ENCODE results near the gene DVL3. TPM values are rescaled to one million over a fixed set of nuclear protein-coding genes. Genes with fewer than 3 reads are reported as not detected.

Gene DVL3
- total RNA-seq, 1 donor from 2014 or later, result 213 TPM

- peak; percentile 56 for DNase-seq
- peaks cover 10% of the 10 kb centered on the region for H3K27me3 Mint-ChIP-seq (ENCODE audit: unreplicated experiment)
- peaks cover 12% of the 10 kb centered on the region for H3K9me3 Mint-ChIP-seq (ENCODE audit: unreplicated experiment)
- peaks cover 5% of the 10 kb centered on the region for H3K36me3 Mint-ChIP-seq (ENCODE audit: unreplicated experiment)
- no peak for TF ChIP-seq CTCF (IDR thresholded peaks at IDR 0.05; ENCODE audit: partially characterized antibody, unreplicated experiment)
- peak overlapping the region; percentile 75 for H3K4me3 Mint-ChIP-seq (ENCODE audit: unreplicated experiment)
- peaks cover 19% of the 10 kb centered on the region for H3K4me1 Mint-ChIP-seq (ENCODE audit: low read depth, unreplicated experiment)
- no peak overlapping the region for H3K27ac Mint-ChIP-seq (ENCODE audit: unreplicated experiment)
Measured at GRCh38 chr3:184177331-184177731, 22.2 kb downstream of the DVL3 start.

- Mint-ChIP-seq H3K36me3 (ENCODE audit: unreplicated experiment) (peaks cover 3% of the 10 kb centered on the region), H3K4me1 (ENCODE audit: low read depth, unreplicated experiment) (peaks cover 19% of the 10 kb centered on the region), H3K4me3 (ENCODE audit: unreplicated experiment) (peak overlapping the region; percentile 73), H3K27me3 (ENCODE audit: unreplicated experiment) (peaks cover 8% of the 10 kb centered on the region), H3K9me3 (ENCODE audit: unreplicated experiment) (peaks cover 12% of the 10 kb centered on the region), H3K27ac (ENCODE audit: unreplicated experiment) (peak overlapping the region; percentile 75)
- DNase-seq, result no peak
- TF ChIP-seq CTCF (IDR thresholded peaks at IDR 0.05; ENCODE audit: partially characterized antibody, unreplicated experiment), result no peak
Measured at GRCh38 chr3:184177767-184178306, 22.7 kb downstream of the DVL3 start.

DNA sequence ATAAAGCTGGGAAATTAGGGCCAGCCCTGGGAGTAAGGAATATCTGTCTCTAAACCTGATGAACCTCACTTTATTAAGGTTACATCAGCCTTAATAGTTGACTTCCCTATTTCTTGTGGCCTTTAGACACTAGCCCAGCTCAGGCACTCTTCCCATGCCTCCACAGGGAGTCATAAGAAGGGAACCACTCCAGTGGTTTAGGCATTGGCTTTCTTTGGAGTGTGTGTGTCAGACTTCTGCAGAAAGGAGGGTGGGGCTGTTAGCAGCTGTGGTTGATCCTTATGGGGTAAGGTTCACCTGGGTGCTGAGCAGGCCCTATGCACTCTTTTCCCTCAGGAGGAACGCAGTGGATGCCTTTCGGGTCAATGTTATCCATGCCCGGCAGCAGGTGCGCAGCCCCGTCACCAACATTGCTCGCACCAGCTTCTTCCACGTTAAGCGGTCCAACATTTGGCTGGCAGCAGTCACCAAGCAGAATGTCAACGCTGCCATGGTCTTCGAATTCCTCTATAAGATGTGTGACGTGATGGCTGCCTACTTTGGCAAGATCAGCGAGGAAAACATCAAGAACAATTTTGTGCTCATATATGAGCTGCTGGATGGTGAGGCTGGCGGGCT, 23.5 kb downstream of the DVL3 start:
- DNase-seq, result no peak
- Mint-ChIP-seq H3K27ac (ENCODE audit: unreplicated experiment) (no peak overlapping the region), H3K9me3 (ENCODE audit: unreplicated experiment) (peaks cover 12% of the 10 kb centered on the region), H3K4me1 (ENCODE audit: low read depth, unreplicated experiment) (peaks cover 18% of the 10 kb centered on the region), H3K4me3 (ENCODE audit: unreplicated experiment) (no peak overlapping the region), H3K27me3 (ENCODE audit: unreplicated experiment) (peaks cover 6% of the 10 kb centered on the region), H3K36me3 (ENCODE audit: unreplicated experiment) (no peaks in the 10 kb centered on the region)
- TF ChIP-seq CTCF (IDR thresholded peaks at IDR 0.05; ENCODE audit: partially characterized antibody, unreplicated experiment), result no peak

DNA sequence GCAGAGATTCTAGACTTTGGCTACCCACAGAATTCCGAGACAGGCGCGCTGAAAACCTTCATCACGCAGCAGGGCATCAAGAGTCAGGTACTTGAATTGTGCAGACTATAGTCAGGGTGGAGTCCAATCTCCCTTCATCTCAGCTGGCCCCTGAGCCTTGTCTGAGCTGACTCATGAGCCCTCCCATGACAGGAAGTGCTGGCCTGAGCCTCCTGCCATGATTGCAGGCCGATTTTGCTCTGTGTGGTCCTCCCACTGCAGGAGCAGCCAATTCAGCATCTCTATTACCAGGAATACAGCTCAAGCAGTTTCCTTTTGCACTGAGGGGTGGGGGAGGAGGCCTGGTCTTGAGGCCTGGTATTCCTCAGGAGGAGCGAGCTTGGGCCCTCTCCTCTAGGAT, 25.0 kb downstream of the DVL3 start:
- TF ChIP-seq CTCF (IDR thresholded peaks at IDR 0.05; ENCODE audit: partially characterized antibody, unreplicated experiment), result no peak
- Mint-ChIP-seq H3K9me3 (ENCODE audit: unreplicated experiment) (peaks cover 15% of the 10 kb centered on the region), H3K27me3 (ENCODE audit: unreplicated experiment) (peaks cover 6% of the 10 kb centered on the region), H3K4me1 (ENCODE audit: low read depth, unreplicated experiment) (peaks cover 21% of the 10 kb centered on the region), H3K36me3 (ENCODE audit: unreplicated experiment) (peaks cover 3% of the 10 kb centered on the region), H3K27ac (ENCODE audit: unreplicated experiment) (no peak overlapping the region), H3K4me3 (ENCODE audit: unreplicated experiment) (no peak overlapping the region)
- DNase-seq, result no peak

DNA sequence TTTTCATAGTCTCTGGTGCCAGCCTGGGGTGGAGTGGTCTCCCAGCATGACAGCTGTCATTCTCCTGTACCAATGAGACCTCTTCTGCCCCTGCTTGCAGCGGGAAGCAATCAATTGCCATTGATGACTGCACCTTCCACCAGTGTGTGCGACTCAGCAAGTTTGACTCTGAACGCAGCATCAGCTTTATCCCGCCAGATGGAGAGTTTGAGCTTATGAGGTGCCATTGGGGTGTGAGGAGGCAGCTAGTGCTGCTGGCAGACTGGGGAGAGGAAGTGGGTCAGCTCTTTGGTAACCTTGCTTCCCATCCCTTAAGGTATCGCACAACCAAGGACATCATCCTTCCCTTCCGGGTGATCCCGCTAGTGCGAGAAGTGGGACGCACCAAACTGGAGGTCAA, 26.4 kb downstream of the DVL3 start:
- H3K4me3 Mint-ChIP-seq (ENCODE audit: unreplicated experiment), result no peak overlapping the region
- no peak overlapping the region for H3K27ac Mint-ChIP-seq (ENCODE audit: unreplicated experiment)
- H3K36me3 Mint-ChIP-seq (ENCODE audit: unreplicated experiment), result peaks cover 4% of the 10 kb centered on the region
- no peak for DNase-seq
- H3K27me3 Mint-ChIP-seq (ENCODE audit: unreplicated experiment), result peaks cover 6% of the 10 kb centered on the region
- H3K9me3 Mint-ChIP-seq (ENCODE audit: unreplicated experiment), result peaks cover 10% of the 10 kb centered on the region
- TF ChIP-seq CTCF (IDR thresholded peaks at IDR 0.05; ENCODE audit: partially characterized antibody, unreplicated experiment), result no peak
- peaks cover 17% of the 10 kb centered on the region for H3K4me1 Mint-ChIP-seq (ENCODE audit: low read depth, unreplicated experiment)

All from glutamatergic neuron (in vitro differentiated cells).